ENCODE data around the gene SRRD. TPM values are rescaled to one million over a fixed set of nuclear protein-coding genes. Genes with fewer than 3 reads are reported as not detected.
A peak's percentile ranks its signal among the peaks of the same experiment; 100 is the strongest.

The SRRD gene
- total RNA-seq, 1 experiment from 2014 or later, result 9.5 TPM

GRCh38 chr22:26481112-26481693, 2.5 kb upstream of the SRRD start:
- intact Hi-C loops (cut with micrococcal nuclease; ENCODE audit: unreplicated experiment), result no loop called here
- Histone ChIP-seq H3K9me3 (ENCODE audit: insufficient read depth, low read depth) (no peaks in the 10 kb centered on the region), H3K4me3 (no peak overlapping the region), H3K4me1 (replicated peaks; ENCODE audit: insufficient read depth) (peaks cover 23% of the 10 kb centered on the region), H4K20me1 (ENCODE audit: insufficient read depth) (no peaks in the 10 kb centered on the region; the same call in 1 of the 2 replicates), H3F3A (ENCODE audit: insufficient read depth, low read depth) (no peaks in the 10 kb centered on the region), H3K27ac (no peak overlapping the region), H3K79me2 (ENCODE audit: low read depth) (peaks cover 36% of the 10 kb centered on the region), H2AFZ (no peak overlapping the region), H3K4me2 (no peak overlapping the region), H3K36me3 (ENCODE audit: low read depth) (no peaks in the 10 kb centered on the region), H3K27me3 (ENCODE audit: insufficient read depth, low read depth) (no peaks in the 10 kb centered on the region), H3K9me2 (ENCODE audit: insufficient read depth) (no peaks in the 10 kb centered on the region)
- TF ChIP-seq, protein P1, sequence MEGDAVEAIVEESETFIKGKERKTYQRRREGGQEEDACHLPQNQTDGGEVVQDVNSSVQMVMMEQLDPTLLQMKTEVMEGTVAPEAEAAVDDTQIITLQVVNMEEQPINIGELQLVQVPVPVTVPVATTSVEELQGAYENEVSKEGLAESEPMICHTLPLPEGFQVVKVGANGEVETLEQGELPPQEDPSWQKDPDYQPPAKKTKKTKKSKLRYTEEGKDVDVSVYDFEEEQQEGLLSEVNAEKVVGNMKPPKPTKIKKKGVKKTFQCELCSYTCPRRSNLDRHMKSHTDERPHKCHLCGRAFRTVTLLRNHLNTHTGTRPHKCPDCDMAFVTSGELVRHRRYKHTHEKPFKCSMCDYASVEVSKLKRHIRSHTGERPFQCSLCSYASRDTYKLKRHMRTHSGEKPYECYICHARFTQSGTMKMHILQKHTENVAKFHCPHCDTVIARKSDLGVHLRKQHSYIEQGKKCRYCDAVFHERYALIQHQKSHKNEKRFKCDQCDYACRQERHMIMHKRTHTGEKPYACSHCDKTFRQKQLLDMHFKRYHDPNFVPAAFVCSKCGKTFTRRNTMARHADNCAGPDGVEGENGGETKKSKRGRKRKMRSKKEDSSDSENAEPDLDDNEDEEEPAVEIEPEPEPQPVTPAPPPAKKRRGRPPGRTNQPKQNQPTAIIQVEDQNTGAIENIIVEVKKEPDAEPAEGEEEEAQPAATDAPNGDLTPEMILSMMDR (conservative IDR thresholded peaks at IDR 0.05), result no peak
- TF ChIP-seq EZH2 (IDR thresholded peaks at IDR 0.05; ENCODE audit: low read depth), result no peak
- ChIA-PET CTCF (no interaction called here), POLR2A (ENCODE audit: unreplicated experiment) (no interaction called here)
- no TSS peak for BruUV-seq (replicated peaks)
- no peak for DNase-seq

DNA sequence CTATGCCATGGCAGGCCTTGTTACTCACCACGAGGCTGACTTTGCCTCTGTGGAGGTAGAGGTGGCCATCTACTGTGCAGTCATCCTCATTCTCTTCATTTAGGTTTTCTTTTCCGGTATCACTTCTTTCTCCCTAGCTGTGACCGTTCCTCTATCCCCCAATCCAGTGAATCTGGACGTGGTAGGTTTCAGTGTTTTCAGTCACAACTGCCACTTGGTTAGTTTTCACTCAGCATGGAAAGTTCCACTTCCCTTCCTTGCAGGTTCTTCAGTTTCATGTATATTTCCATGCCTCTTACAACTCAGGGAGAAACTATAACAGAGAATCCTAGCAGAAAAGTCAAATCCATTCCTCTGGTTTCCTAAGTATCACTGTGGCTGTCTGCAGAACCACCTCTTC, 2.0 kb upstream of the SRRD start:
- intact Hi-C loops (cut with micrococcal nuclease; ENCODE audit: unreplicated experiment), result no loop called here
- Histone ChIP-seq H3K4me1 (replicated peaks; ENCODE audit: insufficient read depth) (peaks cover 23% of the 10 kb centered on the region), H3K27me3 (ENCODE audit: insufficient read depth, low read depth) (no peaks in the 10 kb centered on the region), H3K9me2 (ENCODE audit: insufficient read depth) (no peaks in the 10 kb centered on the region), H3K4me3 (no peak overlapping the region), H3F3A (ENCODE audit: insufficient read depth, low read depth) (no peaks in the 10 kb centered on the region), H3K4me2 (no peak overlapping the region), H4K20me1 (ENCODE audit: insufficient read depth) (no peaks in the 10 kb centered on the region; the same call in 1 of the 2 replicates), H2AFZ (no peak overlapping the region), H3K9me3 (ENCODE audit: insufficient read depth, low read depth) (no peaks in the 10 kb centered on the region), H3K36me3 (ENCODE audit: low read depth) (no peaks in the 10 kb centered on the region), H3K27ac (no peak overlapping the region), H3K79me2 (ENCODE audit: low read depth) (peaks cover 36% of the 10 kb centered on the region)
- POLR2A ChIA-PET (ENCODE audit: unreplicated experiment), result no interaction called here
- CTCF ChIA-PET, result no interaction called here
- no peak for DNase-seq
- TF ChIP-seq, protein P1 (conservative IDR thresholded peaks at IDR 0.05), result no peak
- no peak for TF ChIP-seq EZH2 (IDR thresholded peaks at IDR 0.05; ENCODE audit: low read depth)
- BruUV-seq (replicated peaks), result no TSS peak

DNA sequence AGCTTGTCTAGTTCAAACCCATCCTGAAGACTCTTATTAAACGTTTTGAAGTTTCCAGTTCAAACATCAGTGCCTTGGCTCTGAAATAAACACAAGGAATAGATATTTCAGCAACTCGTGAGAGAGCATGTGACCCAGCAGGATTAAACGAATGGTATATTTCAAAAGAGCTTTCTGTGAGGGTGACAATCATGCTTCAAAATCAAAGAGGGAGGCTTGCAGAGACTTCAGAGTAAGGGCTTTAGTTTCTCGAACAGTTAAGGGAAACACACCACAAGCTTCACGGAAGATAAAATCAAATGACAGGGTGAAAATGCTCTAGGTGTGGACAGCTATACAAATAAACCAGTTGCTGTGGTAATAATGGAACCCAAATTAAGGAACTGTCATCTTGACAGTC, 1.5 kb upstream of the SRRD start:
- TF ChIP-seq EZH2 (IDR thresholded peaks at IDR 0.05; ENCODE audit: low read depth), result no peak
- TF ChIP-seq, protein P1 (conservative IDR thresholded peaks at IDR 0.05), result no peak
- H3K36me3 ChIP-seq (ENCODE audit: low read depth), result no peaks in the 10 kb centered on the region
- H3K4me3 ChIP-seq, result no peak overlapping the region
- BruUV-seq (replicated peaks), result no TSS peak
- peaks cover 23% of the 10 kb centered on the region for H3K4me1 ChIP-seq (replicated peaks; ENCODE audit: insufficient read depth)
- H3K9me2 ChIP-seq (ENCODE audit: insufficient read depth), result no peaks in the 10 kb centered on the region
- H3K4me2 ChIP-seq, result peak overlapping the region; percentile 91; the same call in 1 of the 2 replicates
- no peaks in the 10 kb centered on the region for H3K9me3 ChIP-seq (ENCODE audit: insufficient read depth, low read depth)
- no peak overlapping the region for H3K27ac ChIP-seq
- no peaks in the 10 kb centered on the region for H3F3A ChIP-seq (ENCODE audit: insufficient read depth, low read depth)
- H4K20me1 ChIP-seq (ENCODE audit: insufficient read depth), result no peaks in the 10 kb centered on the region; the same call in 1 of the 2 replicates
- ChIA-PET CTCF (no interaction called here), POLR2A (ENCODE audit: unreplicated experiment) (no interaction called here)
- H2AFZ ChIP-seq, result no peak overlapping the region
- intact Hi-C loops (cut with micrococcal nuclease; ENCODE audit: unreplicated experiment), result no loop called here
- no peak for DNase-seq
- H3K27me3 ChIP-seq (ENCODE audit: insufficient read depth, low read depth), result no peaks in the 10 kb centered on the region
- H3K79me2 ChIP-seq (ENCODE audit: low read depth), result peaks cover 36% of the 10 kb centered on the region
